ENCODE results near the gene LHFPL6.

LHFPL6 gene

GRCh38 chr13:39602614-39603366 lies at the start of gene LHFPL6:
TSS of gene LHFPL6 (minus strand) at chr13:39603193.
- no peak for FAIRE-seq

- FAIRE-seq: no peak
These were observed 43.1 kb upstream of the LHFPL6 start for GRCh38 chr13:39646122-39646521.

- no peak for FAIRE-seq
These were observed 38.7 kb upstream of the LHFPL6 start for GRCh38 chr13:39641645-39642044.

- FAIRE-seq: no peak
These were observed 34.9 kb upstream of the LHFPL6 start for GRCh38 chr13:39637890-39638289.

- no peak for FAIRE-seq
These were observed 32.6 kb upstream of the LHFPL6 start for GRCh38 chr13:39635564-39635963.

DNA sequence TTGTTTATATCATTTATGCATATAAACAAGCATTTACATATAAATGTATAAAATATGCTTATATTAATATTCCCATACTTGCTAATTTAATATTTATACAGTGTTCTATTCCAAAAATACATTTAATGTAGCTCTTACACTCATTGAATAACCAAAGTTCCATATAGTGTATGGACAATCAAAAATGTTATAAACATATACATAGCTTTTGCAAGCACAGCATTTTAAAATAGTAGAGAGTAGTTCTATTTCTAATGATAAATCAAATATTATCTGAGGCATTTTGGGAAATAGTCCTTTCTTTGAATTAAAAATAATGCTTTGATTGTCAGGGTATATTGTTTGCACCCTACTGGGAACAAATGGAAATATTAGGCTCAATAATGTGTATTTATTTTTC lies 30.0 kb upstream of the LHFPL6 start:
- FAIRE-seq: no peak

DNA sequence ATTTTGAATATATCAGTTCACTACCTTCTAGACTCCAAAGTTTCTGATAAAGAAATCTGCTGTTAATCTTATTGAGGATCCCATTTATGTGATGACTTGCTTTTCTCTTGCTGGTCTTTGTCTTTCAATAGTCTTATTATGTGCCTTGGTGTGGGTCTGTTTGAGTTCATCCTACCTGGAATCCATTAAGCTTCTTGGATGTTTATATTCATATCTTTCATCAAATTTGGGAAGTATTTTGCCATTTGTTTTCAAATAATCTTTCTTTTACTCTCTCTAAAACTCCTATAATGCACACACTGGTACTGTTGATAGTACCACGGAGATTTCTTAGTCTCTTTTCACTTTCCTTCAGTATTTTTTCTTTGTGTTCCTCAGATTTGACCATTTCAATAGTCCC lies 28.3 kb upstream of the LHFPL6 start:
- no peak for FAIRE-seq

GRCh38 chr13:39623466-39623865 lies 20.5 kb upstream of the LHFPL6 start:
- no peak for FAIRE-seq

- FAIRE-seq: no peak
These were observed 15.6 kb upstream of the LHFPL6 start for GRCh38 chr13:39618561-39618960.

- peak; percentile 67 for FAIRE-seq
These were observed 13.2 kb upstream of the LHFPL6 start for GRCh38 chr13:39616087-39616694.

DNA sequence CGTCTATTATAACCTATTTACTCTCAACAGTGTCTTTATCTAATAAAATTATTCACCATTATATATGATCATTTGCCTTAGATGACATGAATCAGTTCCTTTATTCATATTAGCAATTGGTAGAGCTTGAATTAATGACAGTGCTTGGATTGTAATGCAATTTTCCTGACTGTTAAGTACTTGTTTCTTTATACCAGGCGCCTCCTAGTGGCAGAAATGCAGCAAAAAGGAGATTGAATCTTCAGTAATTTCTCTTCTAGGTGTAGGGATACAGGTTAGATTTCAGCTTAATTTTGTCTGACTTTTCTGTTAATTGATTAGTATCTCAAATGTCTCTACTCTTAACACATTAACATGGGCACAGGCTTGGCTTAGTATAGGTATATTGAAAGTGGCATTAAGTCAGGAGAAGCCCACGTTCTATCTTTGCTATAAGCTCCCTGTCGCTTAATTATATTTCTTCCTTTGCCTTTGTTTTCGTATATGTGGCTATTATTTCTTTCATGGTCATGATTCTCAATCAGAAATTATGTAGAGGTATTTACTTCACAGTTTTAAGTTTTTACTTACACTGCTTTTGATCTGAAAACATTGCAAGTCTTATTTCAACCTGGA lies 9.1 kb upstream of the LHFPL6 start:
- FAIRE-seq: peak; percentile 94

GRCh38 chr13:39607876-39608275 lies 4.9 kb upstream of the LHFPL6 start:
- FAIRE-seq: no peak

GRCh38 chr13:39605677-39606320 lies 2.8 kb upstream of the LHFPL6 start:
- FAIRE-seq: no peak

DNA sequence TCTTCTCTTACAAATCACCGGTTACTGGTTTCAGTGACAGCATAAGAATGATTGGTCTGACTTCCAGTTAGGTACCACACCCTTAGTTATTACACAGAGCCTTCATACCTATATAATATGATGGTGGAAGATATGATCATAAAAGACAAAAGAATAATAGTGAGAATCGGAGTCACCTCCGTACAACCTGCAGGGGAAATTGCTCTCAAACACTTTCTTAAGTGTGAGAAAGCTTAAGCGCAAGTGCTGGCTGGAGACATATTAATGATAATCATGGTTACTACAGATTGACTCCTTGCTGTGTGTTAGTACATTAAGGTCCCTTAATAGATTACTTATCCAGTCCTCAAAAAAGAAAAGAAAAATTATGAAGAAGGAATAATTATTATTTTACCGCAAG lies 1.8 kb upstream of the LHFPL6 start:
- FAIRE-seq: no peak

- FAIRE-seq: no peak
These were observed 493 bp upstream of the LHFPL6 start for GRCh38 chr13:39603424-39603947.

DNA sequence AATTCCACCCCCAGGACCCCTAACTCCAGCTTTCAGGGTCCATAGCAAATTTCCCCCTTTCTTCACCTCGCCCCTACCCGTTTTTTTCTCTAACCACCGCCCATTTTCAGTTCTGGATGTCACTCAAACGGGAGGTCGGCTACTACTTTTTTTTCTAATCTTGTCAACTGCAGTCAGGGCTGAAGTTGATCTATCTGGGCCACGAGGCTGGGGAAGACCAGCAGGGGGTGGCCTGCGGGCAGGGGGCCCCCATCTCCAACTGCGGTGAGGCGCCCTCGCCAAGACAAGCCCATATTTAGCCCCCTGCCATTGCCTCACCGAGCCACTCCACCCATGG lies 748 bp downstream of the LHFPL6 start:
- FAIRE-seq: no peak

DNA sequence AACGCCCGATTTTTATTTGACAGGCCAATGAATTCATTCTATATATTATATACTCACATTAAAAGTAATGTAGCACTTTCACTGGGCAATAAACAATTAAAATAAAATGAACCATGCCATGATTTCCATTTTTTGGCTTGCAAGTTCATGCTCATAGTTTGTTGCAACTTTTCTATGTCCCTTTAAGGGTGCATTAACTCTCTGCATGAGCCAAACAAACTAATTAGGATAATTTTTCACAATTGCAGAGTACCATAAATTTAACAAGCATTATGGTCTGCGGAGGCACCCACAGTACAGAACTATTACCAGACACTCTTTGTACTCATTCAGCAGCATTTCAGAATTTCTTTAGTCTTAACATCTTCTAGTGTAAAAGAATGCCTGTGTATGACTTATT lies 1.4 kb downstream of the LHFPL6 start:
- FAIRE-seq: no peak

- FAIRE-seq: no peak
These were observed 2.2 kb downstream of the LHFPL6 start for GRCh38 chr13:39600766-39601165.

DNA sequence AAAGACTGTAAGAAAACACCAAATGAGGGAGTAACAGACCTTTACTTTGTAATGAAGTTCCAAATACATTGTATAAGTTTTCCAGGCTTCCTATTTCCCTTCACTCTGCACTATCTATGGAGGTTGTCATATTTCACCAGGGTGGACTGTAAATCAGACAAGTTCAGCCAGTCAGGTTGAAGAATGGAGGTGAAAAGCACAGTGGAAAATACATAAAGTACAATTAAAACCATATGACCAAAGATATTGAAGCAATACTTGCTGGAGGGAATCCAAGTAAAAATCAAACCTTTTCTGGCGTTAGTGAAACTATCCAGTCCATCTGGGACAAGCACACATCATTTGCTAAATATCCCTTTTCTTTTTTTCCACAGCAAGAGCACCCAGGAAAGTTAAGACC lies 3.2 kb downstream of the LHFPL6 start:
- FAIRE-seq: no peak

GRCh38 chr13:39599012-39599411 lies 4.0 kb downstream of the LHFPL6 start:
- no peak for FAIRE-seq

DNA sequence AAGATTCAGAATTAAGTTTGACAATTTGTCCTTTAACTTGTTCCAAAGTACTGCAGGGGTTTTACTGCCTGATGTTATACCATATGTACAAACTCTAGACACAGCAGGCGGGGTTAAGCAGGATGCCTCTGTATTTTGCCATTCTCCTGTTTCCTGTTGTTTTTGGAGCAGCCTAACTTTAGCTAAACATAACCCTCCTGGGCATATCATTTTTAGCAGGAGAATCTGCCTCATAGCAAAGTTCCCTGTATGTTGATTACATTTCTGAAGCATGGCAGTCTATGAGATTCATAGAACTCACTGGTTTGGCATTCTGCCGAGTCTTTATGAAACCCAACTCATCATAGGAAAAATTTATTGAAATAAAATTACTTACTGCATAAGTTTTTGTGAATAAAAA lies 5.2 kb downstream of the LHFPL6 start:
- no peak for FAIRE-seq

DNA sequence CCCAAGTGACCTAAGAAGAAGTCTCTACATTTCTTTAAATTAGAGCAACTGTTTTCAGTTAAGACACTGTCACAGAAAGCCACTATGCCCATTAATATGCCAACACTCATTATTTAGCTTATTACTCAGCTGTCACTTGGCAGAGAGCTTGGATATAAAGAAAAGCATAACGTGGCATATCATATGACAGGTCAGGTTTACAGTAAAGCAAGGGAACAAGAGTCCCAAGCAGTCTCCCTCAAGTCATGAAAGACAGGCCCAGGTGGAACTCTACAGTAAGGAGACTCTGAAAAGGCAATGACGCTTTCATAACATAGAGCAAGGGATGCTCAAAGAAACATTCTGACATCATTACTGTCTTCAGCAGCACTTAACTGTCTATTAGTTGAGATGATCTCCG lies 6.3 kb downstream of the LHFPL6 start:
- FAIRE-seq: no peak

GRCh38 chr13:39596176-39596575 lies 6.8 kb downstream of the LHFPL6 start:
- FAIRE-seq: no peak

Measured in G401.6 (cell line).